OCI-LY1 (cell line): ENCODE measurements around the gene KLRK1.
A peak's percentile ranks its signal among the peaks of the same experiment; 100 is the strongest.
"Not testable (repeated sequence)": the region's sequence is repeated elsewhere in the genome, so short reads cannot be mapped to it uniquely, and the experiment has no call there.

ENCODE experiments used
- H2AFZ ChIP-seq: fragments of 200-600 bp; sonication (generic), shearing (Covaris generic); 2 replicates; pipeline ENCODE4 v1.6.0; 2014; ENCODE audit warnings: antibody characterized with exemption, mild to moderate bottlenecking, low read length
- H3F3A ChIP-seq: fragments of 200-600 bp; sonication (generic), shearing (Covaris generic); 2 replicates; pipeline ENCODE4 v1.6.0; 2014; ENCODE audit warnings: mild to moderate bottlenecking, antibody characterized with exemption, low read length, moderate library complexity; ENCODE audit not compliant: insufficient read depth
- H3K27ac ChIP-seq: fragments of 200-600 bp; sonication (generic); 2 replicates; pipeline ENCODE4 v1.5.1; 2014; ENCODE audit warnings: low read length, mixed run types, mild to moderate bottlenecking, low read depth; ENCODE audit not compliant: poor library complexity, severe bottlenecking
- H3K27me3 ChIP-seq: fragments of 200-600 bp; sonication (generic); 2 replicates; pipeline ENCODE4 v1.6.0; 2014; ENCODE audit warnings: antibody characterized with exemption, mild to moderate bottlenecking, low read length, moderate library complexity; ENCODE audit not compliant: insufficient read depth
- H3K36me3 ChIP-seq: fragments of 200-600 bp; sonication (generic); 2 replicates; pipeline ENCODE4 v1.6.1; 2014; ENCODE audit warnings: mild to moderate bottlenecking, antibody characterized with exemption, low read length, moderate library complexity, mixed read lengths; ENCODE audit not compliant: insufficient read depth
- H3K4me1 ChIP-seq: fragments of 200-600 bp; sonication (generic); 2 replicates; pipeline ENCODE4 v1.5.1; 2014; ENCODE audit warnings: mild to moderate bottlenecking, low read length, moderate library complexity; ENCODE audit not compliant: insufficient read depth, severe bottlenecking
- H3K4me2 ChIP-seq: fragments of 200-600 bp; sonication (generic), shearing (Covaris generic); 2 replicates; pipeline ENCODE4 v1.6.1; 2014; ENCODE audit warnings: low read length
- H3K4me3 ChIP-seq: fragments of 200-600 bp; sonication (generic); 2 replicates; pipeline ENCODE4 v1.5.1; 2014; ENCODE audit warnings: low read length, low read depth, mild to moderate bottlenecking, mixed read lengths; ENCODE audit not compliant: poor library complexity, severe bottlenecking
- H3K79me2 ChIP-seq: fragments of 200-600 bp; shearing (Covaris generic); 2 replicates; pipeline ENCODE4 v1.6.1; 2016; ENCODE audit warnings: mixed run types, low read length, mixed read lengths; ENCODE audit not compliant: insufficient read depth
- H3K9ac ChIP-seq: fragments of 200-600 bp; sonication (generic), shearing (Covaris generic); 2 replicates; pipeline ENCODE4 v1.6.1; 2014; ENCODE audit warnings: mild to moderate bottlenecking, low read length, mixed read lengths
- H3K9me2 ChIP-seq: fragments of 200-600 bp; sonication (generic), shearing (Covaris generic); 2 replicates; pipeline ENCODE4 v1.6.1; 2014; ENCODE audit warnings: low read depth, mild to moderate bottlenecking, low read length, mixed read lengths
- H3K9me3 ChIP-seq: fragments of 200-600 bp; shearing (Covaris generic); 2 replicates; pipeline ENCODE4 v1.6.1; 2014; ENCODE audit warnings: low read length, mixed read lengths
- H4K20me1 ChIP-seq: fragments of 200-600 bp; sonication (generic), shearing (Covaris generic); 2 replicates; pipeline ENCODE4 v1.6.0; 2016; ENCODE audit warnings: mild to moderate bottlenecking, low read length; ENCODE audit not compliant: insufficient read depth
- CTCF ChIP-seq: fragments of 200-600 bp; sonication (generic), shearing (Covaris generic); IDR thresholded peaks from 2 replicates; pipeline ENCODE4 v1.5.1; 2017; ENCODE audit warnings: mild to moderate bottlenecking, antibody characterized with exemption, low read length, moderate library complexity, mixed read lengths
- EZH2 ChIP-seq: fragments of 200-600 bp; sonication (generic), shearing (Covaris generic); IDR thresholded peaks from 2 replicates; pipeline ENCODE4 v1.8.0; 2017; ENCODE audit warnings: borderline replicate concordance, mixed run types, mild to moderate bottlenecking, antibody characterized with exemption, low read length, moderate library complexity, mixed read lengths

KLRK1 gene

GRCh38 chr12:10369557-10370415 lies 20.1 kb downstream of the KLRK1 start:
- H3K79me2 ChIP-seq = no peaks in the 10 kb centered on the region
- peaks cover 44% of the 10 kb centered on the region for H3K4me1 ChIP-seq
- H3F3A ChIP-seq = no peaks in the 10 kb centered on the region
- no peak overlapping the region for H3K9ac ChIP-seq
- H3K9me2 ChIP-seq = no peaks in the 10 kb centered on the region
- H3K9me3 ChIP-seq = no peaks in the 10 kb centered on the region
- H3K4me2 ChIP-seq = no peak overlapping the region
- H3K36me3 ChIP-seq = peaks cover 76% of the 10 kb centered on the region
- no peak overlapping the region for H2AFZ ChIP-seq
- no peaks in the 10 kb centered on the region for H3K27me3 ChIP-seq
- TF ChIP-seq EZH2 (no peak), CTCF (no peak)
- no peak overlapping the region for H3K27ac ChIP-seq
- H3K4me3 ChIP-seq = no peak overlapping the region
- no peaks in the 10 kb centered on the region for H4K20me1 ChIP-seq

GRCh38 chr12:10368206-10369171 lies 21.4 kb downstream of the KLRK1 start:
- no peak overlapping the region for H3K4me3 ChIP-seq
- no peak for TF ChIP-seq CTCF
- no peak for TF ChIP-seq EZH2
- no peaks in the 10 kb centered on the region for H3F3A ChIP-seq
- H3K36me3 ChIP-seq = peaks cover 71% of the 10 kb centered on the region
- no peak overlapping the region for H3K4me2 ChIP-seq
- H3K9me3 ChIP-seq = no peaks in the 10 kb centered on the region
- no peak overlapping the region for H3K9ac ChIP-seq
- no peaks in the 10 kb centered on the region for H3K9me2 ChIP-seq
- H3K27me3 ChIP-seq = no peaks in the 10 kb centered on the region
- H3K27ac ChIP-seq = peak overlapping the region; percentile 90
- H2AFZ ChIP-seq = no peak overlapping the region
- H3K79me2 ChIP-seq = no peaks in the 10 kb centered on the region
- H4K20me1 ChIP-seq = no peaks in the 10 kb centered on the region
- peaks cover 57% of the 10 kb centered on the region for H3K4me1 ChIP-seq

- not testable (repeated sequence) for H3K9me2 ChIP-seq, H3K4me2 ChIP-seq, H3K9me3 ChIP-seq, H3K79me2 ChIP-seq, H3K9ac ChIP-seq, H4K20me1 ChIP-seq, H2AFZ ChIP-seq, H3K27me3 ChIP-seq, H3F3A ChIP-seq, H3K4me3 ChIP-seq
- peaks cover 64% of the 10 kb centered on the region for H3K4me1 ChIP-seq
- H3K36me3 ChIP-seq = peaks cover 63% of the 10 kb centered on the region
- H3K27ac ChIP-seq = peak overlapping the region; percentile 90
Observed at GRCh38 chr12:10367714-10368113, 22.1 kb downstream of the KLRK1 start.
